H1 (cell line): Measurements from ENCODE around the gene MRAP. TPM values are rescaled to one million over a fixed set of nuclear protein-coding genes. Genes with fewer than 3 reads are reported as not detected.
A peak's percentile ranks its signal among the peaks of the same experiment; 100 is the strongest.

Source experiments
- CTCF ChIA-PET: fragments of 300-600 bp; sonication (Branson Sonifier 250); formaldehyde crosslinking; loops from one replicate; lab custom pipeline; 2021; ENCODE audit not compliant: partially characterized antibody; lab: Charles Lee
- POLR2A ChIA-PET: fragments of 300-600 bp; sonication (Branson Sonifier 250); formaldehyde crosslinking; loops from one replicate; lab custom pipeline; 2021; ENCODE audit warnings: inconsistent platforms; ENCODE audit not compliant: partially characterized antibody; lab: Charles Lee
- DNase-seq, 2 experiments: peaks; one replicate each; pipeline versions ENCODE4 v3.0.0 to v3.0.0-alpha.2; 2010 to 2022; ENCODE audit warnings: low spot score in 2 of 2, low read depth in 1 of 2, mixed read lengths in 1 of 2
- FAIRE-seq: peaks from 2 replicates; lab custom pipeline; 2011; peaks lifted over from hg19 to GRCh38; lab: Jason Lieb, UNC
- H2AFZ ChIP-seq: 2 replicates; pipeline ENCODE4 v1.8.1; 2012; ENCODE audit warnings: low read length, inconsistent platforms
- H2AK5ac ChIP-seq: 2 replicates; pipeline ENCODE4 v1.6.1; 2013; ENCODE audit warnings: low read depth, low read length
- H2BK120ac ChIP-seq: replicated peaks from 2 replicates; pipeline ENCODE3; 2013; ENCODE audit warnings: low read depth, low read length, inconsistent platforms
- H2BK12ac ChIP-seq: 2 replicates; pipeline ENCODE4 v1.6.1; 2013; ENCODE audit warnings: low read depth, low read length
- H2BK15ac ChIP-seq: 2 replicates; pipeline ENCODE4 v1.6.1; 2013; ENCODE audit warnings: low read length
- H2BK20ac ChIP-seq: 2 replicates; pipeline ENCODE4 v1.6.1; 2013; ENCODE audit warnings: low read length
- H2BK5ac ChIP-seq: 2 replicates; pipeline ENCODE4 v1.6.1; 2013; ENCODE audit warnings: low read depth, low read length
- H3K14ac ChIP-seq: 2 replicates; pipeline ENCODE4 v1.6.1; 2013; ENCODE audit warnings: inconsistent platforms; ENCODE audit not compliant: insufficient read length
- H3K18ac ChIP-seq: 2 replicates; pipeline ENCODE4 v1.6.1; 2013; ENCODE audit warnings: low read length; ENCODE audit errors: extremely low read depth
- H3K23ac ChIP-seq: 2 replicates; pipeline ENCODE4 v1.6.1; 2013; ENCODE audit warnings: inconsistent platforms; ENCODE audit not compliant: insufficient read length
- H3K23me2 ChIP-seq: 2 replicates; pipeline ENCODE4 v1.6.1; 2013; ENCODE audit warnings: low read depth, low read length
- H3K27ac ChIP-seq: 2 replicates; pipeline ENCODE4 v1.6.1; 2011; ENCODE audit warnings: low read depth, low read length, inconsistent platforms
- H3K27me3 ChIP-seq, 4 experiments: replicated peaks in 1 of 4; 1 replicate in 1 of 4; 2 replicates in 3 of 4; pipeline versions ENCODE4 v1.6.1 to v1.8.1; 2011 to 2013; ENCODE audit warnings: low read length in 3 of 4, mild to moderate bottlenecking in 3 of 4, inconsistent platforms in 2 of 4, mixed read lengths in 2 of 4, moderate library complexity in 1 of 4; ENCODE audit not compliant: control insufficient read depth in 3 of 4, insufficient read depth in 3 of 4; ENCODE audit errors: extremely low read depth in 1 of 4
- H3K36me3 ChIP-seq, 4 experiments: 2 replicates each; pipeline versions ENCODE4 v1.6.1 to v1.8.1; 2011 to 2013; ENCODE audit warnings: mild to moderate bottlenecking in 4 of 4, low read length in 3 of 4, moderate library complexity in 2 of 4, control low read depth in 1 of 4, inconsistent platforms in 1 of 4; ENCODE audit not compliant: insufficient read depth in 4 of 4, control insufficient read depth in 2 of 4
- H3K4ac ChIP-seq: replicated peaks from 2 replicates; pipeline ENCODE3; 2013; ENCODE audit warnings: low read length, low read depth, mixed read lengths, inconsistent platforms; ENCODE audit not compliant: insufficient read length
- H3K4me1 ChIP-seq, 4 experiments: replicated peaks in 1 of 4; 1 replicate in 1 of 4; 2 replicates in 3 of 4; pipeline versions ENCODE4 v1.6.1 to v1.8.1; 2011 to 2013; ENCODE audit warnings: low read length in 3 of 4, inconsistent platforms in 2 of 4, mixed read lengths in 1 of 4; ENCODE audit not compliant: insufficient read depth in 4 of 4, control insufficient read depth in 3 of 4
- H3K4me2 ChIP-seq, 2 experiments: 2 replicates each; pipeline versions ENCODE4 v1.6.1 to v1.8.1; 2011 to 2013; ENCODE audit warnings: low read depth in 2 of 2, low read length in 2 of 2, control low read depth in 1 of 2, inconsistent platforms in 1 of 2, mild to moderate bottlenecking in 1 of 2; ENCODE audit not compliant: insufficient read depth in 1 of 2
- H3K4me3 ChIP-seq, 4 experiments: fragments of 200-600, 300-600 bp in 1 of 4; sonication (generic), shearing (Covaris generic), sonication (Bioruptor Twin) in 1 of 4; 2 replicates each; pipeline versions ENCODE4 v1.5.1 to v1.8.1; 2011 to 2016; ENCODE audit warnings: low read length in 4 of 4, low read depth in 3 of 4, control low read depth in 2 of 4, inconsistent platforms in 2 of 4, mild to moderate bottlenecking in 2 of 4, mixed read lengths in 1 of 4, moderate library complexity in 1 of 4; ENCODE audit not compliant: insufficient read depth in 2 of 4; ENCODE audit errors: extremely low read depth in 1 of 4
- H3K56ac ChIP-seq: replicated peaks from 2 replicates; pipeline ENCODE3; 2013; ENCODE audit warnings: low read depth, mild to moderate bottlenecking, mixed read lengths, low read length, inconsistent platforms; ENCODE audit not compliant: insufficient read length
- H3K79me1 ChIP-seq: 2 replicates; pipeline ENCODE4 v1.6.1; 2013; ENCODE audit warnings: low read depth, low read length, control low read depth
- H3K79me2 ChIP-seq, 2 experiments: 2 replicates each; pipeline versions ENCODE4 v1.6.1 to v1.8.1; 2012 to 2013; ENCODE audit warnings: low read length in 2 of 2, mild to moderate bottlenecking in 2 of 2, inconsistent platforms in 1 of 2; ENCODE audit not compliant: insufficient read depth in 2 of 2, control insufficient read depth in 1 of 2
- H3K9ac ChIP-seq, 4 experiments: replicated peaks in 1 of 4; 1 replicate in 1 of 4; 2 replicates in 3 of 4; pipeline versions ENCODE4 v1.6.1 to v1.8.1; 2011 to 2013; ENCODE audit warnings: low read depth in 3 of 4, low read length in 3 of 4, control low read depth in 2 of 4, mild to moderate bottlenecking in 2 of 4, moderate library complexity in 2 of 4, inconsistent platforms in 1 of 4; ENCODE audit errors: extremely low read depth in 1 of 4
- H3K9me3 ChIP-seq, 2 experiments: 2 replicates each; pipeline versions ENCODE4 v1.6.1 to v1.8.1; 2012 to 2013; ENCODE audit warnings: mild to moderate bottlenecking in 2 of 2, moderate library complexity in 2 of 2, control low read depth in 1 of 2, inconsistent platforms in 1 of 2, low read depth in 1 of 2, low read length in 1 of 2, mixed read lengths in 1 of 2; ENCODE audit not compliant: insufficient read depth in 2 of 2
- H4K20me1 ChIP-seq, 2 experiments: replicated peaks in 1 of 2; 2 replicates each; pipeline versions ENCODE3 to v1.8.1; 2011 to 2013; ENCODE audit warnings: inconsistent platforms in 2 of 2, low read length in 2 of 2, mild to moderate bottlenecking in 1 of 2; ENCODE audit not compliant: insufficient read depth in 2 of 2, control insufficient read depth in 1 of 2
- H4K5ac ChIP-seq: 2 replicates; pipeline ENCODE4 v1.6.1; 2013; ENCODE audit warnings: low read length, low read depth, mixed read lengths, inconsistent platforms; ENCODE audit not compliant: insufficient read length
- H4K8ac ChIP-seq: 2 replicates; pipeline ENCODE4 v1.8.0; 2013; ENCODE audit warnings: mild to moderate bottlenecking, moderate library complexity, low read length, inconsistent platforms; ENCODE audit not compliant: insufficient read depth; ENCODE audit errors: extremely low read depth
- H4K91ac ChIP-seq: replicated peaks from 2 replicates; pipeline ENCODE3; 2013; ENCODE audit warnings: low read length, mixed read lengths, inconsistent platforms; ENCODE audit not compliant: insufficient read length
- ASH2L ChIP-seq: fragments of 200-600, 300-600 bp; sonication (generic); IDR thresholded peaks from one replicate; pipeline ENCODE4 v1.7.1; 2017; ENCODE audit warnings: low read length
- CBX5 ChIP-seq: fragments of 300-800, 300-1000 bp; sonication (generic); IDR thresholded peaks from 2 replicates; pipeline ENCODE4 v1.7.1; 2016; ENCODE audit warnings: antibody characterized with exemption, low read length, low read depth
- CHD1 ChIP-seq: IDR thresholded peaks from 2 replicates; pipeline ENCODE4 v1.6.1; 2012; ENCODE audit warnings: low read depth, low read length, improper control_type of control experiment
- CHD2 ChIP-seq: IDR thresholded peaks from 2 replicates; pipeline ENCODE4 v1.6.1; 2012; ENCODE audit warnings: low read length, improper control_type of control experiment
- CTCF ChIP-seq, 3 experiments: IDR thresholded peaks; 1 replicate in 2 of 3; 2 replicates in 1 of 3; pipeline versions ENCODE4 v1.5.1 to v1.6.1; 2011; ENCODE audit warnings: low read length in 3 of 3, mild to moderate bottlenecking in 3 of 3, inconsistent platforms in 2 of 3, low read depth in 1 of 3, moderate library complexity in 1 of 3; ENCODE audit not compliant: insufficient read depth in 1 of 3; ENCODE audit errors: control extremely low read depth in 1 of 3
- HDAC2 ChIP-seq, 2 experiments: fragments of 300-600 bp in 1 of 2; sonication (generic) in 1 of 2; IDR thresholded peaks; 2 replicates each; pipeline ENCODE4 v1.6.1; 2011 to 2012; ENCODE audit warnings: low read depth in 2 of 2, low read length in 2 of 2, mild to moderate bottlenecking in 2 of 2, moderate library complexity in 2 of 2, borderline replicate concordance in 1 of 2, inconsistent platforms in 1 of 2
- SIN3A ChIP-seq, 2 experiments: IDR thresholded peaks in 1 of 2; conservative IDR thresholded peaks in 1 of 2; 2 replicates each; pipeline ENCODE4 v1.6.1; 2011 to 2012; ENCODE audit warnings: low read length in 2 of 2, improper control_type of control experiment in 1 of 2, low read depth in 1 of 2, mild to moderate bottlenecking in 1 of 2
- SUZ12 ChIP-seq: fragments of 200-600 bp; sonication (generic); IDR thresholded peaks from 2 replicates; pipeline ENCODE4 v1.6.1; 2012; ENCODE audit warnings: mild to moderate bottlenecking, inconsistent platforms, low read length, moderate library complexity, mixed read lengths
- WGBS, 2 experiments: shearing (Covaris generic) in 1 of 2; methylation state at CpG; one replicate each; pipeline versions ENCODE4 v1.1.6 to v1.1.7; 2013 to 2015; ENCODE audit warnings: low lambda C conversion rate in 2 of 2, mixed read lengths in 2 of 2, inconsistent platforms in 1 of 2, low coverage in 1 of 2, missing lambda C conversion rate in 1 of 2; ENCODE audit not compliant: insufficient replicate concordance in 2 of 2, insufficient coverage in 1 of 2, insufficient read length in 1 of 2; ENCODE audit errors: extremely low coverage in 1 of 2, missing lambda C conversion rate in 1 of 2; 5-methylcytosine and 5-hydroxymethylcytosine counted together
- polyA plus RNA-seq, 7 experiments: library from polyadenylated mRNA; depleted of rRNA in 3 of 7; stranded (reverse) in 5 of 7; unstranded in 2 of 7; fragments of >200 nt in 5 of 7; fragments of 200-250 nt in 2 of 7; gene quantifications; 1 replicate in 5 of 7; 2 replicates in 1 of 7; 4 replicates in 1 of 7; pipeline versions ENCODE4 v1.2.1 to v1.2.3, GENCODE V29; 2011 to 2013; ENCODE audit warnings: missing spikeins in 2 of 7, mixed read lengths in 2 of 7
- total RNA-seq: library from RNA; stranded (reverse); fragmentation: NEBNext Ultra II Directional; extraction: Animal tissue kit (Norgen Biotek cat#: 25700); gene quantifications from 2 replicates; pipeline ENCODE4 v1.2.1, GENCODE V29; 2021

MRAP gene
- total and polyA plus RNA-seq, 2 of the 8 experiments (the other 6 are each of a cell fraction or from before 2014, with no cell fraction given): not detected

DNA sequence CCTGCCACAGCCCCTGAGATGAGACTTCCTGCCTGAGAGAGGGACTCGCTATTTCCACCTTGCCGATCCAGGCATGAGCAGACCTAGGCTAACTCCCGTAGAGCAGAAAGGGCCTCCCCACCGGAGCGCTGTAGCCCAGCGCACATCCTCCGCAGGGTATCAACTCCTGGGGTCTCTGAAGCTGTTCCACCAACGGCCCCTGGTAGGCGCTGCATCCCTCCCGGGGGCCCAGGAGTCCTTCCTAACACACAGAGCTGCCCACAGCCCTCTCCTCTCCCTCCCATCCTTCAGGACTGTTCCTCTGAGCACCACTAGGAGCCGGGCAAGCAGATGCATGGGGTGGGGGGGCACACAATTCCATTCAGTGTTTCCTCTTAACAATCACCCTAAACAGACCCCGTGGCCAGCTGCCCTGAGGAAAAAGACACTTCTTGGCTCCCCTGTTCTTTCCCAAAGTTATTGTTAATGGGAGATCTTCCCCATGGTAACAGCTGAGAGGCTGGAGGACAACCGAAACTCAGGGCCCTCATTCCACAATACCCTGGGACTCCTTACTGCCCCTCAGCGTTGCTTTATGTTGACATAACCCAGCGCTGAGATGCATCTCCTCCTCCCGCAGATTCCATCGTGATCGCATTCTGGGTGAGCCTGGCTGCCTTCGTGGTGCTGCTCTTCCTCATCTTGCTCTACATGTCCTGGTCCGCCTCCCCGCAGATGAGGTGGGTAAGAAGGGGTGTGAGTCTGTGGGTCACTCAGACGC, 7.5 kb downstream of the MRAP start:
- H2AFZ ChIP-seq: peak overlapping the region; percentile 33; the same call in 1 of the 2 replicates
- no peak for TF ChIP-seq CBX5
- TF ChIP-seq SUZ12: no peak
- peak; percentile 39 for TF ChIP-seq ASH2L
- no peak for TF ChIP-seq CHD1
- TF ChIP-seq CTCF (IDR thresholded peaks at IDR 0.05; ENCODE audit: control extremely low read depth in 1 of 3, insufficient read depth in 1 of 3, low read depth in 1 of 3, low read length in 3 of 3): peak; percentile 78 to 95 (median 93)
- TF ChIP-seq SIN3A (conservative IDR thresholded peaks at IDR 0.05 in 1 of 2, IDR thresholded peaks at IDR 0.05 in 1 of 2; ENCODE audit: low read depth in 1 of 2, low read length in 2 of 2): no peak; a peak in 1 of 4 replicates
- no peak for TF ChIP-seq CHD2
- 0 out of 4 replicates have a peak, but pooled peaks of 1 of the 2 experiments have one; percentile 55 for TF ChIP-seq HDAC2 (IDR thresholded peaks at IDR 0.05; ENCODE audit: borderline replicate concordance in 1 of 2, low read depth in 2 of 2, low read length in 2 of 2)

More for the DNA sequence above, 7.5 kb downstream of the MRAP start:
- DNase-seq (peak; percentile 86 to 89), FAIRE-seq (peak; percentile 57)
- H4K8ac ChIP-seq: peak overlapping the region; percentile 75; the same call in 1 of the 2 replicates
- no peak overlapping the region; the same call in 1 of the 2 replicates for H2AK5ac ChIP-seq
- peaks cover 3% of the 10 kb centered on the region; the same call in 1 of the 2 replicates for H3K79me1 ChIP-seq
- peaks cover 0 to under 1% (median 0%) of the 10 kb centered on the region in 4 experiments; a peak in 2 of 8 replicates for H3K36me3 ChIP-seq
- H3K23me2 ChIP-seq: no peaks in the 10 kb centered on the region
- peaks cover 2% of the 10 kb centered on the region in 2 experiments for H4K20me1 ChIP-seq
- H3K18ac ChIP-seq: no peak overlapping the region
- peaks cover 0 to 7% (median 4%) of the 10 kb centered on the region in 4 experiments; a peak in 5 of 7 replicates for H3K4me1 ChIP-seq
- H3K23ac ChIP-seq: no peak overlapping the region
- no peak overlapping the region for H4K91ac ChIP-seq
- ChIA-PET CTCF (interaction anchor here (0.6 to 2.6 kb wide), 21 partner anchors 8 to 786 kb away, joined by 3 to 13 read pairs (median 4); no protein-coding TSS in a partner anchor), POLR2A (interaction anchor here (0.9 kb wide), 1 partner anchor 299 kb away, joined by 3 read pairs; no protein-coding TSS in a partner anchor)
- H3K4ac ChIP-seq: no peak overlapping the region
- peak overlapping the region; percentile 29 to 30; a peak in 3 of 4 replicates for H3K4me2 ChIP-seq
- H2BK120ac ChIP-seq: no peak overlapping the region
- no peak overlapping the region for H3K27ac ChIP-seq
- no peak overlapping the region for H2BK5ac ChIP-seq
- no peak overlapping the region for H3K14ac ChIP-seq
- no peak overlapping the region for H3K56ac ChIP-seq
- H3K79me2 ChIP-seq: no peaks in the 10 kb centered on the region
- H3K4me3 ChIP-seq: peak overlapping the region in 1 of 4 experiments; percentile 2; a peak in 1 of 8 replicates
- no peak overlapping the region for H2BK12ac ChIP-seq
- no peak overlapping the region for H2BK15ac ChIP-seq
- no peaks in the 10 kb centered on the region for H3K27me3 ChIP-seq
- no peak overlapping the region for H2BK20ac ChIP-seq
- no peaks in the 10 kb centered on the region for H3K9me3 ChIP-seq
- no peak overlapping the region for H4K5ac ChIP-seq
- H3K9ac ChIP-seq: no peak overlapping the region; a peak in 1 of 7 replicates
- 55% methylated on average over 22 of the region's 22 CpGs; no CpG with 5 or more reads in 1 of the 2 experiments for WGBS, 2 experiments
